Measurements from ENCODE around the gene PPP1R37.

The PPP1R37 gene

GRCh38 chr19:45094707-45095106, 1.7 kb downstream of the PPP1R37 start:
- H3K27ac ChIP-seq (ENCODE audit: low read depth, low read length): no peak overlapping the region
- H3K27me3 ChIP-seq (ENCODE audit: control insufficient read depth in 5 of 5, insufficient read depth in 4 of 5, low read length in 5 of 5): no peaks in the 10 kb centered on the region
- H3K4me1 ChIP-seq (ENCODE audit: control insufficient read depth in 5 of 5, insufficient read depth in 5 of 5, low read length in 5 of 5): peaks cover 5 to 75% (median 56%) of the 10 kb centered on the region in 5 donors
- H3K36me3 ChIP-seq (ENCODE audit: control insufficient read depth in 5 of 5, insufficient read depth in 5 of 5, low read length in 5 of 5): peaks cover 0 to 7% (median 7%) of the 10 kb centered on the region in 5 donors
- no peaks in the 10 kb centered on the region for H3K9me3 ChIP-seq (ENCODE audit: control insufficient read depth in 5 of 5, low read length in 5 of 5)
- H3K4me3 ChIP-seq (ENCODE audit: low read depth in 1 of 5, low read length in 5 of 5): peak overlapping the region in 2 of 5 donors; percentile 11 to 23
- H3K9ac ChIP-seq (ENCODE audit: low read length in 5 of 5): peak overlapping the region in 4 of 5 donors; percentile 34 to 96 (median 64)

DNA sequence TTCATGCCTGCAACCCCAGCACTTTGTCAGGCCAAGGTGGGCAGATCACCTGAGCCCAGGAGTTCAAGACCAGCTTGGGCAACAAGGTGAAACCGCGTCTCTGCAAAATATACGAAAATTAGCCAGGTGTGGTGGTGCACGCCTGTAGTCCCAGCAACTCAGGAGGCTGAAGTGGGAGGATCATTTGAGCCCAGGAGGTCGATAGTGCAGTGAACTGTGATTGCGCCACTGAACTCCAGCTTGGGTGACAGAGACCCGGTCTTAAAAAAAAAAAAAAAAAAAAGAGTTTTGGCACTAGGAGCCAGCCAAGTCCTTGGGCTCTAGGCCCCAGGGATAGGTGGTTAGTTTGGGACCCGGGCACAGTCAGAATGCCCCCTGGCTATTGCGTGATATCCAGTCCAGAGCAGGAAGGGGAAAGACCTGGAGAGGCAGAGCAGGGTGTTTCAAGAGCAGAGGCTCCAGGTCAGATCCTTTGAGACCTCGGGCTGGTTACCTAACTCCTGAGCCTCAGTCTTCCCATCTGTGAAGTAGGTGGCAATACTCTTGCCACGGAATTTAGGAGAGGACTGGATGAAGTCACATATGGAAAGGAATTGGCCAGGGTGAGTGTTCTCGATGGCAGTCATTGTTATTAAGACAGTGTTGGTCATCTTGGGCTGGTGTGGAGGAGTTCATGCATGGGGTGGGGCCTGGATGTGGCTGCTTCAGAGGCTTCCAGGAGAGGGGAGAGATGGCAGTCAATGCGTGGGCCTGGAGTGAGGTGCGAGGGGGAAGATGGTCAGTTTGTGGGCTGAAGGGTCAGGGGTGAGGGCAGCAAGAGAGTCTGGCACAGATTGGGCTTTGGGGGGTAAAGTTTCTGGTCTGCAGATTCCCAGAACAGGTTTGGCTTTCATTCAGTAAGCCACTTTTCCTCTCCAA, 2.8 kb downstream of the PPP1R37 start:
- H3K27me3 ChIP-seq (ENCODE audit: control insufficient read depth in 5 of 5, insufficient read depth in 4 of 5, low read length in 5 of 5): no peaks in the 10 kb centered on the region
- H3K27ac ChIP-seq (ENCODE audit: low read depth, low read length): no peak overlapping the region
- H3K9me3 ChIP-seq (ENCODE audit: control insufficient read depth in 5 of 5, low read length in 5 of 5): no peaks in the 10 kb centered on the region
- peak overlapping the region in 2 of 5 donors; percentile 17 to 26 for H3K9ac ChIP-seq (ENCODE audit: low read length in 5 of 5)
- H3K36me3 ChIP-seq (ENCODE audit: control insufficient read depth in 5 of 5, insufficient read depth in 5 of 5, low read length in 5 of 5): peaks cover 0 to 2% (median 0%) of the 10 kb centered on the region in 5 donors
- H3K4me1 ChIP-seq (ENCODE audit: control insufficient read depth in 5 of 5, insufficient read depth in 5 of 5, low read length in 5 of 5): peaks cover 5 to 82% (median 56%) of the 10 kb centered on the region in 5 donors
- H3K4me3 ChIP-seq (ENCODE audit: low read depth in 1 of 5, low read length in 5 of 5): no peak overlapping the region

DNA sequence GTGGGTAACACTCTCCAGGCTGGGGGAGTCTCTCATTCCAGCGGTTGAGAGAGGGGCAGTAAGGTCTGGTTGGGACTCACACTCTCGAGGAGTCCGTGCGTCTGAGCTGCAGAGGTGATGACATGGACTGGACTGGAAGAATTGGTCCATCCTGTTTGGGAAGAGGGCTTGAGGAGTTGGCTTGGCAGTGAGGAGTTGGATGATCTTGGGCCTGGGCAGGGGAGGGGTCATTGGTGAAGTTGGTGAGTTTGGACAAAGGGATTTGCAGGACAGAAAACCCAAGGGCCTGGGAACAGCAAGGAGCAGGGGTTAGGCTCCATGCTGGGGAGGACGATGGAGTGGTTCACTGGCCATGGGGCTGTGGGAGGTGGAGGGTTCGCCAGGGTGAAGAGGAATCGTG, 3.7 kb downstream of the PPP1R37 start:
- peaks cover 2 to 80% (median 49%) of the 10 kb centered on the region in 5 donors for H3K4me1 ChIP-seq (ENCODE audit: control insufficient read depth in 5 of 5, insufficient read depth in 5 of 5, low read length in 5 of 5)

DNA sequence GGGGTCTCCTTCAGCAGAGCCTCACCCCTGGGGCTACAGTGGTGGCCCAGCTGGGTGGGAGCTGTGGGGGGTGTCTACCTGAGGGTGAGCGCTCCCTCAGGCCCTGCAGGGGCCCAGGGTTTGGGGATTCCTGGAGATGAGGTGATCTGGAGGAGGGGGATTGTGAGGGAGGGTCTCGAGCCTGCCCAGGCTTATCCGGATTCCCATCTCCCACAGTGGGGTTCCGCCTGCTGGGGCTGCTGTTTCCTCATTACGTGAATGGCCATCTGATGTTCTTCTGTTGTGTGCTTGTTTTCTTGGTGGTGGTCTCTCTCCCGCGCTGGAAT, 4.4 kb downstream of the PPP1R37 start:
- Histone ChIP-seq H3K27ac (ENCODE audit: low read depth, low read length) (peak overlapping the region; percentile 37), H3K36me3 (ENCODE audit: control insufficient read depth in 5 of 5, insufficient read depth in 5 of 5, low read length in 5 of 5) (peaks cover 0 to 2% (median 0%) of the 10 kb centered on the region in 5 donors), H3K4me3 (ENCODE audit: low read depth in 1 of 5, low read length in 5 of 5) (no peak overlapping the region), H3K4me1 (ENCODE audit: control insufficient read depth in 5 of 5, insufficient read depth in 5 of 5, low read length in 5 of 5) (peaks cover 2 to 73% (median 49%) of the 10 kb centered on the region in 5 donors), H3K9ac (ENCODE audit: low read length in 5 of 5) (peak overlapping the region in 2 of 5 donors; percentile 12 to 38), H3K27me3 (ENCODE audit: control insufficient read depth in 5 of 5, insufficient read depth in 4 of 5, low read length in 5 of 5) (no peaks in the 10 kb centered on the region), H3K9me3 (ENCODE audit: control insufficient read depth in 5 of 5, low read length in 5 of 5) (no peaks in the 10 kb centered on the region)

More for the DNA sequence above, 3.7 kb downstream of the PPP1R37 start:
- H3K4me3 ChIP-seq (ENCODE audit: low read depth in 1 of 5, low read length in 5 of 5): no peak overlapping the region
- no peak overlapping the region for H3K9ac ChIP-seq (ENCODE audit: low read length in 5 of 5)
- H3K27me3 ChIP-seq (ENCODE audit: control insufficient read depth in 5 of 5, insufficient read depth in 4 of 5, low read length in 5 of 5): no peaks in the 10 kb centered on the region
- H3K9me3 ChIP-seq (ENCODE audit: control insufficient read depth in 5 of 5, low read length in 5 of 5): no peaks in the 10 kb centered on the region
- H3K36me3 ChIP-seq (ENCODE audit: control insufficient read depth in 5 of 5, insufficient read depth in 5 of 5, low read length in 5 of 5): peaks cover 0 to 2% (median 0%) of the 10 kb centered on the region in 5 donors
- H3K27ac ChIP-seq (ENCODE audit: low read depth, low read length): no peak overlapping the region

- peaks cover 0 to 2% (median 0%) of the 10 kb centered on the region in 5 donors for H3K36me3 ChIP-seq (ENCODE audit: control insufficient read depth in 5 of 5, insufficient read depth in 5 of 5, low read length in 5 of 5)
- no peaks in the 10 kb centered on the region for H3K9me3 ChIP-seq (ENCODE audit: control insufficient read depth in 5 of 5, low read length in 5 of 5)
- H3K27me3 ChIP-seq (ENCODE audit: control insufficient read depth in 5 of 5, insufficient read depth in 4 of 5, low read length in 5 of 5): no peaks in the 10 kb centered on the region
- H3K4me3 ChIP-seq (ENCODE audit: low read depth in 1 of 5, low read length in 5 of 5): no peak overlapping the region
- H3K27ac ChIP-seq (ENCODE audit: low read depth, low read length): peak overlapping the region; percentile 37
- H3K9ac ChIP-seq (ENCODE audit: low read length in 5 of 5): peak overlapping the region in 2 of 5 donors; percentile 12 to 38
- H3K4me1 ChIP-seq (ENCODE audit: control insufficient read depth in 5 of 5, insufficient read depth in 5 of 5, low read length in 5 of 5): peaks cover 2 to 73% (median 52%) of the 10 kb centered on the region in 5 donors
Observed at GRCh38 chr19:45097776-45098520, 5.0 kb downstream of the PPP1R37 start.

DNA sequence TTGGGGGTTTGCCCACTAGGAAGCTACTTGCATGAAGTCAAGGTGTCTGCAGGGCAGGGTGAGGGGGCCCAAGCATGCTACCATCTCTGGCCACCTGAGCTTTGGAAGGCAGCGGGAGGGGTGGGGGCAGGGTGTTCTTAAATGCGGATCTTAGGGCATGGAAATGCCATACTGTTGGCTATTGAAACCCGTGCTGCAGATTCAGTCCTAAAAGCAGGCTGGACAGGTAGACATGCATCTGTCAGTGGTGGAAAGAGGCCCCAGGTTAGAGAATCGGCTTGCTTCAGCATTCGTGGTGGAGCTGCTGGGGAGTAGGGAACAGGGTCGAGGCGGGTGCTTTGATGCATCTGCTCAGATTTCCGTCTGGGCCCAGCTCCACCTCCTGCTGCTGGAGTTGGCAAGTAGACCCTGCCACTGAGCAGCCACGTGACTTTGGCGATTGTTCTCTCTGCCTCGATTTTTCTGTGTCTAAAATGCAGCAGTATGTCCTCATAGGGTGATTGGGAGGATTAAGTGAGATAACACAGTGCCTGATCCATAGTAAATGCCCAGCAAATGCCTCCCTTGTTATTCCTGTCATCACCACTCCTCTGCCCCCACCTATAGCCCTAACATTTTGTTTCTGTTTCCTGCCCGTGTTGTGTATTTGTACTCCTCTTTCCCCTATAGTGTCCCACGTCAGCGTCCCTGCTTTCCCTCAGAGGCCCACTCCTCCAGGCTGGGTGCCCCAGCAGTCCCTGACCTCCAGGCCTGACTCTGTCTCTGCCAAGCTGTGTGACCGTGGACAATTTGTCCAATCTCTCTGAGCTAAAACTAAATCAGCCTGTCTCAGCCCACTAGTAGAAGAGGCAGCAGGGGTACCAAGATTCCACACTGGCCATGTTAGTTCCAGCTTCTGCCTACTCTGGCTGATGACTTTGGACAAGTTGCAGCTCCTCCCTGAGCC, 5.8 kb downstream of the PPP1R37 start:
- Histone ChIP-seq H3K4me1 (ENCODE audit: control insufficient read depth in 5 of 5, insufficient read depth in 5 of 5, low read length in 5 of 5) (peaks cover under 1 to 74% (median 48%) of the 10 kb centered on the region in 5 donors), H3K9ac (ENCODE audit: low read length in 5 of 5) (peak overlapping the region in 3 of 5 donors; percentile 14 to 45 (median 20)), H3K4me3 (ENCODE audit: low read depth in 1 of 5, low read length in 5 of 5) (peak overlapping the region in 3 of 5 donors; percentile 12 to 32 (median 14)), H3K36me3 (ENCODE audit: control insufficient read depth in 5 of 5, insufficient read depth in 5 of 5, low read length in 5 of 5) (peaks cover 0 to 2% (median 0%) of the 10 kb centered on the region in 5 donors), H3K9me3 (ENCODE audit: control insufficient read depth in 5 of 5, low read length in 5 of 5) (no peaks in the 10 kb centered on the region), H3K27me3 (ENCODE audit: control insufficient read depth in 5 of 5, insufficient read depth in 4 of 5, low read length in 5 of 5) (no peaks in the 10 kb centered on the region), H3K27ac (ENCODE audit: low read depth, low read length) (no peak overlapping the region)

DNA sequence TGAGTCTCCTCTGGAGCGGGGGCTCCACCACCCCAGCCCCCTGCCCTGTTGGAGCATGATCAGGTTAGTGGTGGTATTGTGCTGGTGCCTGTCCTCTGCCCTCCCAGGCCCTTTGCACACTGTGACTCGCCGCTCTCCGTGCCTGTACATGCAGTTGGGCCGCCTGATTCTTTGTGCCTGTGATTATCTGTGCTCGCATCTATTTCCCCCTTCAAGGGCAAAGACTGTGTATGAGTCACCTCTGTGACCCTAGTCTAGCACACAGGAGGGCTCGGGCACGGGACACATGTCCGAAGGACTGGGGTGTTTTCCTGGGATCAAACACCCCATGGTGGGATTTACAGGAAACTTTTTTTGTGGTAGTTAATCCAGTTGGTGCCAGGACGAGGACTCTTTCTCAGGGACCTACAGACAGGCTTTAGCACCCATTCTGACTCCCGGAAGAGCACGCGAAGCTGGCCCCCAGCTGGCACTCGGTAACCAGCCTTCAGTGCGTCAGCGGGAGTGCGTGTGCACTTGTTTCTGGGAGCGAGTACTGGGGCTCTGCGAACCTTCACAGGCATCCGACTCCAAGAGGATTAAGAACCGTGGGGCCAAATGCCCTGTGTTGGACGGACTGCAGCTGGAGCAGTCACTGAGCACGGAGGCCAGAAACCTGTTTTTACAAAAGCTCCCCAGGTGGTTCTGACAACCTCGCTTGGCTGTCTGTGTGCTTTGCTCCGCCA, 6.7 kb downstream of the PPP1R37 start:
- Histone ChIP-seq H3K27ac (ENCODE audit: low read depth, low read length) (no peak overlapping the region), H3K36me3 (ENCODE audit: control insufficient read depth in 5 of 5, insufficient read depth in 5 of 5, low read length in 5 of 5) (peaks cover 0 to 2% (median 0%) of the 10 kb centered on the region in 5 donors), H3K4me1 (ENCODE audit: control insufficient read depth in 5 of 5, insufficient read depth in 5 of 5, low read length in 5 of 5) (peaks cover 0 to 69% (median 43%) of the 10 kb centered on the region in 5 donors), H3K9me3 (ENCODE audit: control insufficient read depth in 5 of 5, low read length in 5 of 5) (no peaks in the 10 kb centered on the region), H3K27me3 (ENCODE audit: control insufficient read depth in 5 of 5, insufficient read depth in 4 of 5, low read length in 5 of 5) (no peaks in the 10 kb centered on the region), H3K4me3 (ENCODE audit: low read depth in 1 of 5, low read length in 5 of 5) (no peak overlapping the region), H3K9ac (ENCODE audit: low read length in 5 of 5) (peak overlapping the region in 2 of 5 donors; percentile 11 to 14)

DNA sequence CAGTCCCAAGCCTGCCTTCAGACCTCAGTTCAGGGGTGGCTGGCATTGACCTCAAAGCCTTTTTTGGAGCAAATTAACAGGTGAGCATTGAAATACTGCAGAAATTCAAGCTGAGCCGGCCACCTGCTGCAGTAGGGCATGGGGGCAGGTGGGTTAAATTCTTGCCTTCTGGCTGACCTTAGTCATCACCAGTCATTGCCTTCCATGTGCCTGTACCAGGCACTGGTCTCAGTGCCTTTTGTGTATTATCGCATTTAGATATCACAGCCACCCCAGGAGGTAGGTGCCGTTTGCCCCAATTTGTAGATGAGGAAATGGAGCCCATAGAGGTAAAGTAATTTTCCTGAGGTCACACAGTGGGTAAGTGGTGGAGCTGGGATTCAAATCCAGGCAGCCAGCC, 7.2 kb downstream of the PPP1R37 start:
- peaks cover 0 to 63% (median 37%) of the 10 kb centered on the region in 5 donors for H3K4me1 ChIP-seq (ENCODE audit: control insufficient read depth in 5 of 5, insufficient read depth in 5 of 5, low read length in 5 of 5)
- H3K4me3 ChIP-seq (ENCODE audit: low read depth in 1 of 5, low read length in 5 of 5): no peak overlapping the region
- H3K9ac ChIP-seq (ENCODE audit: low read length in 5 of 5): no peak overlapping the region
- no peak overlapping the region for H3K27ac ChIP-seq (ENCODE audit: low read depth, low read length)
- no peaks in the 10 kb centered on the region for H3K27me3 ChIP-seq (ENCODE audit: control insufficient read depth in 5 of 5, insufficient read depth in 4 of 5, low read length in 5 of 5)
- H3K9me3 ChIP-seq (ENCODE audit: control insufficient read depth in 5 of 5, low read length in 5 of 5): no peaks in the 10 kb centered on the region
- H3K36me3 ChIP-seq (ENCODE audit: control insufficient read depth in 5 of 5, insufficient read depth in 5 of 5, low read length in 5 of 5): peaks cover 0 to 2% (median 0%) of the 10 kb centered on the region in 5 donors

DNA sequence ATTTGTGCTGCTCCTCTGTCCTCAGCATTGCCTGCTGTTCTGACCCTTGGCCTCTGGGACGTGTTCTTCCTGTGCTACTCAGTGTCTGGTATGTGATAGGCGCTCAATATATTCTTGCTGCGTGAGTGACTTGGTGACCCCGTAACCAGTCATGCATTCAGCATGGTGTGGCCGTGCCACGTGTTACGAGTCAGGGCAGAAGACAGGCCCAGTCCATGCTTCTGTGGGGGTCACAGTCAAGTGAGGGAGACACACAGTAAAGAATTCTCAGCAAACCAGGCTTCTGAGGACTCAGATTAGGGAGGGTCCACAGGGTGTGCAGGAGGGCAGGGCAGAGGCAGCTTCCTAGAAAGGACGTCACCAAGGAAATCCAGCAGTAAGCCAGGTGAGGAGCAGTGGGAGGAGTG, 7.9 kb downstream of the PPP1R37 start:
- peak overlapping the region in 1 of 5 donors; percentile 27 for H3K9ac ChIP-seq (ENCODE audit: low read length in 5 of 5)
- no peak overlapping the region for H3K27ac ChIP-seq (ENCODE audit: low read depth, low read length)
- peaks cover 0 to 57% (median 32%) of the 10 kb centered on the region in 5 donors for H3K4me1 ChIP-seq (ENCODE audit: control insufficient read depth in 5 of 5, insufficient read depth in 5 of 5, low read length in 5 of 5)

More for the DNA sequence above, 7.9 kb downstream of the PPP1R37 start:
- peaks cover 0 to 2% (median 0%) of the 10 kb centered on the region in 5 donors for H3K36me3 ChIP-seq (ENCODE audit: control insufficient read depth in 5 of 5, insufficient read depth in 5 of 5, low read length in 5 of 5)
- H3K4me3 ChIP-seq (ENCODE audit: low read depth in 1 of 5, low read length in 5 of 5): no peak overlapping the region
- no peaks in the 10 kb centered on the region for H3K27me3 ChIP-seq (ENCODE audit: control insufficient read depth in 5 of 5, insufficient read depth in 4 of 5, low read length in 5 of 5)
- H3K9me3 ChIP-seq (ENCODE audit: control insufficient read depth in 5 of 5, low read length in 5 of 5): no peaks in the 10 kb centered on the region
